ENCODE measurements around the gene TMOD1.

Gene TMOD1

DNA sequence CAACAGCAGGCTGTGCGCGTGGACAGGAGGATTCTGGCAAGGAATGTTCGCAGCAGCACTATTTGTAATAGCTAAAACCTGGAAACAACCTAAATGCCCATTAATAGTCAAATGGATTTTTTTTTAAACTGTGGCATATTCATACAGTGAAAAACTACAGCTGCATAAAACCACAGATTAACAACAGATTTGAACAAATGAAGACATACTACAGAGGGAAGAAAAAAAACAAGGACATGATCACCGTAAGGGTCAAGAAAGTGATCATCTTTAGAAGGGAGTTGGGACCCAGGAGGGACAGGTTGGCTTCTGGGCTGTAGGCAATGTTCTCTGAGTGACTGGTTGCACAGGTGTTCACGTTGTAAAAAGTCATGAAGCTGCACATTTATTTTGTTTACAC, 1.2 kb upstream of the TMOD1 start:
- no peak for DNase-seq

DNA sequence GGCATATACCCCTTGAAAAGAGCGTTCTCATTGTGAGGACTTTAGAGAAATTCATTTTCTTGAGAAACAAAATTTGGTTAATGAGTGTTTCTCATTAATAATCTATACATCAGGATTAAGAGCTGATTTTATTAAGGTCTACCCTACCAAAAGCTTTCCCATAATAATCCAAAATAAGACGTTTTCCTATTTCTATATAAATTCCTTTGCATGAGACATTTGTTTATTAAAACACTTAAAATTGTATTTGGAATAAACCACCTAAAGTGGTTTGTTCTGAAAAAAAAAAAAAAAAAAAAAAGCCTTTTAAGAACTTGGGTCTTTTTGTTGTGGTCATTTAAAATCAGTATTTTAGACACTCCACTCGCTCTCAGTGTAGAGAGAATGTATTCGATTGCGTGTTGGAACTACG, 695 bp upstream of the TMOD1 start:
- DNase-seq: no peak

- no peak for DNase-seq
Observed at GRCh38 chr9:97501972-97502221, 431 bp downstream of the TMOD1 start.

DNA sequence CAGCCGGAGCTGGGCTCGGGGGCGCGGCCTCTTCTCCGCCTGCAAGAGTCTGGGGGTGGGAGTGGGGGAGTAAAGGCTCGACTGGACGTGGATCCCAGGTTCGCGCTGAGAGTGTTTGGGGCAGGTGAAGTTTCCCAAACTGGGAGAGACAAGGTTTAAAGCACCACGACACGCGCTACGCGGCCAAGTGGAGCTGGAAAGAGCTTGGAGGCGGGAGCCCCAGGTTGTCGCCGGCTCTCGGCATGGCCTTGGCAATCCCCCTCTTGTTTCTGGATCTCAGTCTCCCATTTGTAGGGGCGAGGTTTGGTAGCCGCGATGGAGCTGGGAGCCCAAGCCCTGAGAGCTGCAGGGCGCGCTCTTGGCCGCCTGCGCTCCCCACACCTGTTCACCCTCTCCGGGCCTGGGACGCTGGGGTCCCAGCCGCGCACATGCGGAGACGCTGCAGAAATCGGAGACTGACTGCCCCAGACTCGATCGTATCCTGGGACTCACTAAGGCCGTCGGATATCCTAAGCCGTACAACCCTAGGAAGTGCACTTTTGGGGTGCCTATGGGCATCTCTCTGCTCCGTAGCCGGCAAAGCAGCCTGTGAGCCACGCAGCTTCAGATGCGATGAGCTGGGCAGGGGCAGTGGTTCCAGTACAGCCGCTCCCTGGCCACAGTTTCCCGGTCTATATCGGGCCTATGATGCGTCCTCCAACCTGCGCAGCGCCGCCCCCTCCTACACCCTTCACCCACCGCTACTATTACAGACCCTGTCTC, 937 bp downstream of the TMOD1 start:
- DNase-seq: no peak

- no peak for DNase-seq
Observed at GRCh38 chr9:97502984-97503861, 1.8 kb downstream of the TMOD1 start.

DNA sequence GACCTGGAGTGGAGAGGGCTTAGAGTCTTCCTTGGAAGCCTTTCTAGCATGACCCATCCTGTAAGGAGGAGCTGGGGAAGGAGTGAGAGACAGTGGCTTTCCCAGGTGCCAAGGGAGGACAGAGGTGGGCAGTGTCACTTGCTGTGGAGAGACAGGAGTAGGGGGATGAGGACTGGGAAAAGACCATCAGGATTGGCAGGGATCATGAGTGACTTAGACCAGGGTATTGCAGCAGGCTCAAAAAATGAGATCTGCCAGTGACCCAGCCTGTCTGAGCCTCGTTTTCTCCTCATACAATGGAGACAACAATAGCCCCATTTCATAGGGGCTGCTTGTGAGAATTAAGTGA, 2.4 kb downstream of the TMOD1 start:
- DNase-seq: no peak

GRCh38 chr9:97504381-97505216, 3.1 kb downstream of the TMOD1 start:
- DNase-seq: no peak

- DNase-seq: no peak
Observed at GRCh38 chr9:97505845-97506244, 4.4 kb downstream of the TMOD1 start.

- no peak for DNase-seq
Observed at GRCh38 chr9:97506306-97506705, 4.8 kb downstream of the TMOD1 start.

DNA sequence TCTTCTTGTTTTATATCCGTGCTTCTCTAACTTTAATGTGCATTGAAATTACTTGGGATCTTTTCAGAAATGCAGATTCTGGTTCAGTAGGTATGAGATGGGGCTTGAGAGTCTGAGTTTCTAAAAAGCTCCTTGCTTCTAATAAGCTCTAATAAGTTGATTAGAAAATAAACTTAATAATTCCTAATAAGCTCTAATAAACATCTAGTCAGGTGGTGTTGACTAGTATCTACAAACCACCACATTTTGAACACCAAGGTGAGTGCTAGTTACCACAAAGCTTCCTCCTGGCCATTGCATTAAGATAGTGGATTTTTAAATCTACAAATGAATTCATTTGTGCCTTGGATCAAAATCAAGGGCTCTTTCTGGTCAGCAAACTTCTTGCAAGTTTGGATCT, 5.3 kb downstream of the TMOD1 start:
- no peak for DNase-seq

DNA sequence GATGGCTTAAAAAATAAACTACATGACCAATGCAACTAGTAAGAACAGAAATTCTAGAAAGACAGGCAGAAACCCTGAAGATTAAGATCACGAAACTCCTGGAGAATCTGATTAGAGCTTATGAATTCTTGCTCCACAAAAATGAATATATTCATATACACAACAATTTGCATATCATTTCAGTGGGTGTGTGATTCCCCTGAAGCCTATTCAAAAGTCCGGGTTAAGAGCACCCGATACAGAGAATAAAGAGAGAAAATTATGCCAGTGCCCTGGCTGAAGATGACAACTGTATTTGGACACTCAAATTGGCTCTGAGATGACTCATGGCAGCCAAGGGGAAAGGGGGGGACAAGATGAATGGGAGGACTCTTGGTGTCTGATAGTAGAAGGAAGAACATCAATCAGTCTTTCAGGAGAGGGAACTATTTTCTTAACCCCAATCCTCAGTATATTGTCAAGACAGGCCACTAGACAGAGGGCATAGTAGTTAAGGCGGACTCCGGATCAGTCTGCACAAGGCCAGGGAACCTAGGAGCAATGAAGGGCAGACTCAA, 6.0 kb downstream of the TMOD1 start:
- no peak for DNase-seq

DNA sequence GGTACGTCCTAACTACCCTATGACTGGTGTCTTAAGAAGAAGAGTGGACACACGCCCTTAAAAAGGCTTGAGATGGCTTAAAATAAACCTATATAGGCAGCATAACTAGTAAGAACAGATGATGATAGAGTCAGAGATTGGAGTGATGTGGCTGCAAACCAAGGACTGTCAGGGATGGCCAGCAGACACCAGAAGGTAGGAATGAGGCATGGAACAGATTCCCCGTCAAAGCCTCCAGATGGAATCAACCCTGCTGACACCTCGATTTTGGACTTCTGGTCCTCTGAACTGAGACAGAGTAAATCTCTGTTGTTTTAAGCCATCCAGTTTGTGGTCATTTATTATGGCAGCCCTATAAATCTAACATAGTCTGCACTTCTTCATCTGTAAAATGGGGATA, 7.4 kb downstream of the TMOD1 start:
- DNase-seq: no peak

- no peak for DNase-seq
Observed at GRCh38 chr9:97510797-97511654, 9.6 kb downstream of the TMOD1 start.

DNA sequence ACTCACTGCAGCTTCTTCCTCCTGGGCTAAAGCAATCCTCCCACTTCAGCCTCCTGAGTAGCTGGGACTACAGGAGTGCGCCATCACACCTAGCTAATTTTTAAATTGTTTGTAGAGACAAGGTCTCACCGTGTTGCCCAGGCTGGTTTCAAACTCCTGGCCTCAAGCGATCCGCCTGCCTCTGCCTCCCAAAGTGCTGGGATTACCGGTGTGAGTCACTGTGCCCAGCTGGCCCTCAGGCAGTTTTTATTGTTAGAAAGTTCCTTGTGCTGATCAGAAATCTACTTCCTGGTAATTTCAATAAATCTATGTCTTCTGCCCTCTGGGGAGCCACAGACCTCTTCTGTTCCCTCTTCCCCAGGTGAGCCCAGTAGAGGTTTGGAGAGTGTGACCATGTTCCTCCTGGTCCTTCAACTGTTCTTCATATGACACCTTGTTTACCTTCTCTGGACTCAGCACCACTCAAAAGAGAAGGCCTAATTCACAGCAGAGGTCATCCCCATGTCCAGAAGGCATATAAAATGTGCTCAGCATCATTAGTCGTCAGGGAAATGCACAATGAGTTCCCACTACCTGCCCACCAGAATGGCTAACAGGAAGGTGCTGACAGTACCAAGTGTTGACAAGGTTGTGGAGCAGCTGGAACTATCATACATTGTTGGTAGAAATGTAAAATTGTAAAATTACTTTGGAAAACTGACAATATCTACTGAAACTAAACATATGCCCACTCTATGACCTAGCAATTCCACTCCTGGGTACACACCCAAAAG, 10.4 kb downstream of the TMOD1 start:
- DNase-seq: no peak

DNA sequence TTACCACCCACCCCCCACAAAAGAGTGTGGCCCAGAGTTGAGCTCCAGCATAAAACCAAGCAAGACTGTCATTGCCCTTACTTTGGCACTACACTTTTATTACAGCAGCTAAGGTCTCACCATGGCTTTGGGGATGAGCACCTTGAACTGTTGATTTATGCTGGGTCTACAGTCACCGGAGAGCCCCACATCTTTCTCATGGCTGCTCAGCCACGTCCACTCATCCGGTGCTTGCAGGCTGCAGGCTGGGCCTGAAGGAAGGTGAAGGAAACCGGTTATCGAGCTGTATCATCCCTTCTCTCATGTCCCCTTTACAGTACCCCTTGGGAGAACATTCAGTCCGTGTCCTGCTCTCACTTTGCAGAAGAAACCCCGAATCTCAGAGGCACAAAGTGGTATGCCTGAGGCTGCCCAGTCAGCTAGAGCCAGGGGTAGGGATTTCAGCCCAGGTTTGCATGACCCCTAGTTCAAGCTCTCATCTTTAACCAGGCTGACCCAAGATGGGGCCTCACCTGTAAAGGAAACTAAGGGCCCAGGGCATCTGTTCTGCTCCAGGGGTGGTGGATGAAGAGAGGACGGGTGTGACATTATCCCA, 11.6 kb downstream of the TMOD1 start:
- DNase-seq: no peak

DNA sequence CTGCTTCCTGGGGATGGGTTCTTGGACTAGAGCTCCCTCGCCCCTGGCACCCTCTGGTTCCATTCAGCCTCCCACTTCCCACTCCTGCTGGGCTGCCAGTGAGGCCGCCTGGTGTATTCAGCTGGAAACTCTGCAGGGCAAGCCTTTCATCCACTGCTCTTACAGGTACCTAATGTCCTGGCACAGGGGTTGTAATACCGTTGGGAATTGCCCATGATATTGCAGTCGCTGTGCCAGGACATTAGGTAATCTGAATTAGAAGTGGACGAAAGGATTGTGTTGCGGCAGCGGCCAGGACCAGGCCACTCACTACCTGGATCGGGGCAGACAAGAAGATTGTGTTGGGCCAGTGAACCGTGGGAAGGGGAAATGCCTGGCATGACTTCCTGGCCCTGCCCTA, 13.1 kb downstream of the TMOD1 start:
- DNase-seq: no peak

DNA sequence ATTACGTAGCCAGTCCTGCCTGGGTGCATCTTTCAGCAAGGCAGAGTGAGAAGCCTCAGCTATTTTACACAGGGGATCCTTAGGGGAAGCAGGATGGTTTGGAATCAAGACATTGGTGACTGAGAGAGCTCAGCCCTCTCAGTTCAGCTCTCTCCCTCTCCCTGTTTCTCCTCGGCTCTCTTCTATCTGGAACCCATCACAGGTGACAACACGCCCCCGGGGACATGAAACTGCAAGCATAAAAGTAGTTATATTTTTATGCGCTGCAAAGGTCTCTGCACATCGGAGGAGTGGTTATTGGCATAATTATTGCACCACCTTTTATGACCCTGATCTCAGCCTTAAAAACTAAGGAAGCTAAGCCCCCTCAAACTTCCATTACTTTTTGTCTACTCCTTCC, 14.2 kb downstream of the TMOD1 start:
- DNase-seq: no peak

DNA sequence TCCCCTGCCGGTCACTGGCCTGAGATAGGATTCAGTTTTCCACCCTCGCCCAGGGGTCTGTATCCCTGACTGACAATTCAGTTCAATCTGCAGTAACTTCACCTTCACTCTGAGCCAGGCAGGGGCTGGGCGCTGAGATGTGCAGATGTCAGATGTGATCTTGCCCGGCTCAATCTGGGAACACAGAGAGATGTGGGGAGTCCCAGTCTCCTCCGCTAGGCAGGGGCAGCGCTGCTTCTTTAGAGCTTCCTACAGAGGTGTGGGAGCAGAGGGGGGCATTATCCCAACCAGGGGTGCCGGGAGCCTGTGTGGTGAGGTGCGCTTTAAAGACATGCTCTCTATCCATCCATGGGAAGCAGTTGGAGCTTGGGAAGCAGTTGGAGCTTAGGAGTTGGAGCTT, 14.6 kb downstream of the TMOD1 start:
- DNase-seq: no peak

- no peak for DNase-seq
Observed at GRCh38 chr9:97517331-97518089, 16.0 kb downstream of the TMOD1 start.

DNA sequence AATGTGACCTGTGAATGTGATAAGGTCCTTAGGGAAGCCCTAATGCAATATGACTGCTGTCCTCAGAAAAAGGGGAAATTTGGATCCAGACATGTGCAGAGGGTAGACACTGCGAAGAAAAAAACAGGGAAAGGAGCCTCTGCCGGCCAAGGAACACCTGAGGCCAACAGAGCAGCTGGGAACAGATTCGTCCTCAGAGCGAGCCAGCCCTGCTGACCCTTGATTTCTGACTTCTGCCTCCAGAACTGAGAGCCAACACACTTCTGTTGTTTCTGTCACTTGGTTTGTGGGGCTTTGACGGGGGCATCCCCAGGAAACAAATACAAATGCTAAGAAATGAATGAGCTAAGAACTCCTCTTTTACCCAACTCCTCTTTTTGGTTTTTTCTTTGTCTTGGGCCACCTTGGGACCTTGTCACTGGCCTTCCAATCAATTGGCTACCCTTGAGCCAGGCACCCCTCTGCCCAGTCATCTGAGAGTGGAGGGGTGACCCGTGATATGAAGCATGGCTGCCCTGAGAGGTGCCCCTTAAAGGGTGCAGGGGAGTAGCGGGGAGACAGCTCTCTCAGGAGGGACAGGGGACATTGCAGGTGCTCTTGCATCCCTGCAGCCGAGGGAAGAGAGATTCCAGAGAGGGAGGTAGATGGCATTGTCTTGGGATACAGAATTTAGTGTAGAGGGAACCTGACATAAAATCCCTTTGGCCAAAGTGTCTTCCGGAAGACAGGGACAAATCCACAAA, 16.9 kb downstream of the TMOD1 start:
- DNase-seq: no peak

Measured in T-helper 9 cell (primary cell).